H9 (cell line): ENCODE measurements around the gene PRG2. TPM values are rescaled to one million over a fixed set of nuclear protein-coding genes. Genes with fewer than 3 reads are reported as not detected.

Experiments
- DNase-seq: peaks from one replicate; pipeline ENCODE4 v3.0.0-alpha.2; 2017
- H2AFZ ChIP-seq: one replicate; pipeline ENCODE4 v1.6.1; 2013; ENCODE audit warnings: mild to moderate bottlenecking, low read length, control low read depth, moderate library complexity
- H2AK5ac ChIP-seq: 2 replicates; pipeline ENCODE4 v1.6.1; 2013; ENCODE audit warnings: low read length, control low read depth, mixed read lengths; ENCODE audit not compliant: insufficient read length
- H2BK120ac ChIP-seq: one replicate; pipeline ENCODE4 v1.6.1; 2013; ENCODE audit warnings: low read depth, mild to moderate bottlenecking, low read length, control low read depth, inconsistent platforms; ENCODE audit not compliant: poor library complexity, severe bottlenecking
- H2BK12ac ChIP-seq: 2 replicates; pipeline ENCODE4 v1.6.1; 2013; ENCODE audit warnings: low read length, control low read depth, mixed read lengths, low read depth; ENCODE audit not compliant: insufficient read length
- H2BK15ac ChIP-seq: 2 replicates; pipeline ENCODE4 v1.6.1; 2013; ENCODE audit warnings: low read depth, low read length, control low read depth
- H2BK20ac ChIP-seq: one replicate; pipeline ENCODE4 v1.6.1; 2013; ENCODE audit warnings: low read depth, mild to moderate bottlenecking, low read length, control low read depth, inconsistent platforms; ENCODE audit not compliant: poor library complexity, severe bottlenecking
- H2BK5ac ChIP-seq: 2 replicates; pipeline ENCODE4 v1.6.1; 2013; ENCODE audit warnings: low read length, control low read depth, mixed read lengths; ENCODE audit not compliant: insufficient read length
- H3K14ac ChIP-seq: 2 replicates; pipeline ENCODE4 v1.6.1; 2013; ENCODE audit warnings: low read length, control low read depth; ENCODE audit not compliant: insufficient read depth
- H3K18ac ChIP-seq: 2 replicates; pipeline ENCODE4 v1.6.1; 2013; ENCODE audit warnings: low read depth, mild to moderate bottlenecking, mixed read lengths, low read length, control low read depth; ENCODE audit not compliant: insufficient read length
- H3K23ac ChIP-seq: 2 replicates; pipeline ENCODE4 v1.6.1; 2013; ENCODE audit warnings: low read length, control low read depth, mixed read lengths, low read depth; ENCODE audit not compliant: insufficient read length
- H3K23me2 ChIP-seq: 2 replicates; pipeline ENCODE4 v1.6.1; 2013; ENCODE audit warnings: low read depth, mild to moderate bottlenecking, mixed read lengths, low read length, control low read depth; ENCODE audit not compliant: insufficient read length, poor library complexity, severe bottlenecking
- H3K27ac ChIP-seq: 2 replicates; pipeline ENCODE4 v1.5.1; 2013; ENCODE audit warnings: low read length, control low read depth, mixed read lengths, low read depth; ENCODE audit not compliant: insufficient read length
- H3K27me3 ChIP-seq: 2 replicates; pipeline ENCODE4 v1.6.1; 2013; ENCODE audit warnings: low read length, control low read depth, inconsistent platforms; ENCODE audit not compliant: insufficient read depth
- H3K4ac ChIP-seq: 2 replicates; pipeline ENCODE4 v1.6.1; 2013; ENCODE audit warnings: low read depth, mild to moderate bottlenecking, control low read depth, inconsistent platforms, low read length, moderate library complexity
- H3K4me1 ChIP-seq: 2 replicates; pipeline ENCODE4 v1.6.1; 2013; ENCODE audit warnings: low read length, control low read depth, inconsistent platforms; ENCODE audit not compliant: insufficient read depth
- H3K4me2 ChIP-seq: 2 replicates; pipeline ENCODE4 v1.6.1; 2013; ENCODE audit warnings: low read length, control low read depth, mixed read lengths; ENCODE audit not compliant: insufficient read length, insufficient read depth
- H3K56ac ChIP-seq: 2 replicates; pipeline ENCODE4 v1.6.1; 2013; ENCODE audit warnings: low read depth, mild to moderate bottlenecking, mixed read lengths, low read length, control low read depth; ENCODE audit not compliant: insufficient read length
- H3K79me1 ChIP-seq: 2 replicates; pipeline ENCODE4 v1.6.1; 2013; ENCODE audit warnings: low read depth, mild to moderate bottlenecking, moderate library complexity, low read length, control low read depth, inconsistent platforms; ENCODE audit not compliant: insufficient read depth, poor library complexity, severe bottlenecking
- H3K79me2 ChIP-seq: 2 replicates; pipeline ENCODE4 v1.6.1; 2013; ENCODE audit warnings: low read length, control low read depth, inconsistent platforms; ENCODE audit not compliant: insufficient read depth
- H3K9ac ChIP-seq: 2 replicates; pipeline ENCODE4 v1.6.1; 2013; ENCODE audit warnings: low read length, control low read depth, mixed read lengths; ENCODE audit not compliant: insufficient read length; ENCODE audit errors: extremely low read depth
- H3K9me3 ChIP-seq: one replicate; pipeline ENCODE4 v1.6.1; 2013; ENCODE audit warnings: low read depth, low read length, inconsistent platforms; ENCODE audit not compliant: control insufficient read depth
- H3T11ph ChIP-seq: one replicate; pipeline ENCODE4 v1.6.1; 2013; ENCODE audit warnings: mild to moderate bottlenecking, low read length, control low read depth, inconsistent platforms
- H4K20me1 ChIP-seq: one replicate; pipeline ENCODE4 v1.6.1; 2013; ENCODE audit not compliant: control insufficient read depth, insufficient read length, insufficient read depth
- H4K5ac ChIP-seq: 2 replicates; pipeline ENCODE4 v1.6.1; 2013; ENCODE audit warnings: low read depth, mild to moderate bottlenecking, mixed read lengths, low read length, control low read depth; ENCODE audit not compliant: insufficient read length
- H4K8ac ChIP-seq: replicated peaks from 2 replicates; pipeline ENCODE4 v1.6.1; 2013; ENCODE audit warnings: low read length, control low read depth, mixed read lengths, low read depth; ENCODE audit not compliant: insufficient read length
- H4K91ac ChIP-seq: 2 replicates; pipeline ENCODE4 v1.6.1; 2013; ENCODE audit warnings: low read depth, mild to moderate bottlenecking, moderate library complexity, mixed read lengths, low read length, control low read depth; ENCODE audit not compliant: insufficient read length
- H3K27ac Mint-ChIP-seq, 3 experiments: 2 replicates in 2 of 3; 3 replicates in 1 of 3; pipeline ENCODE4 v1.8.0; 2020 to 2021; ENCODE audit warnings: mixed read lengths in 3 of 3, mild to moderate bottlenecking in 1 of 3, moderate library complexity in 1 of 3
- H3K27me3 Mint-ChIP-seq: 2 replicates; pipeline ENCODE4 v1.8.0; 2021; ENCODE audit warnings: low read depth, mild to moderate bottlenecking, moderate library complexity, mixed read lengths
- H3K36me3 Mint-ChIP-seq, 3 experiments: 2 replicates in 2 of 3; 3 replicates in 1 of 3; pipeline ENCODE4 v1.8.0; 2020 to 2021; ENCODE audit warnings: low read depth in 3 of 3, mixed read lengths in 3 of 3; ENCODE audit not compliant: insufficient read depth in 1 of 3
- H3K4me1 Mint-ChIP-seq, 2 experiments: 2 replicates each; pipeline ENCODE4 v1.8.0; 2020; ENCODE audit warnings: mixed read lengths in 2 of 2
- H3K4me3 Mint-ChIP-seq, 2 experiments: 2 replicates in 1 of 2; 3 replicates in 1 of 2; pipeline ENCODE4 v1.8.0; 2020 to 2021; ENCODE audit warnings: mild to moderate bottlenecking in 2 of 2, mixed read lengths in 2 of 2, moderate library complexity in 1 of 2
- H3K9me3 Mint-ChIP-seq, 2 experiments: 2 replicates in 1 of 2; 3 replicates in 1 of 2; pipeline ENCODE4 v1.8.0; 2020; ENCODE audit warnings: mild to moderate bottlenecking in 2 of 2, mixed read lengths in 2 of 2, moderate library complexity in 1 of 2
- WGBS: extraction: QIAGEN DNeasy Blood & Tissue Kit; methylation state at CpG from one replicate; pipeline ENCODE4 v1.1.7; 2013; ENCODE audit warnings: missing lambda C conversion rate, low lambda C conversion rate, mixed read lengths; ENCODE audit not compliant: insufficient read length; ENCODE audit errors: extremely low coverage; 5-methylcytosine and 5-hydroxymethylcytosine counted together
- total RNA-seq: library from RNA; stranded (reverse); gene quantifications from 2 replicates; pipeline ENCODE4 v1.2.1, GENCODE V29; 2021
- TF ChIP-seq, protein P1 (sequence below): fragments of 200-600 bp; sonication (generic); conservative IDR thresholded peaks from 3 replicates; pipeline ENCODE4 v1.8.0; 2021; ENCODE audit warnings: antibody characterized with exemption, mild to moderate bottlenecking

Gene PRG2
- total RNA-seq, 1 experiment from 2014 or later: not detected

DNA sequence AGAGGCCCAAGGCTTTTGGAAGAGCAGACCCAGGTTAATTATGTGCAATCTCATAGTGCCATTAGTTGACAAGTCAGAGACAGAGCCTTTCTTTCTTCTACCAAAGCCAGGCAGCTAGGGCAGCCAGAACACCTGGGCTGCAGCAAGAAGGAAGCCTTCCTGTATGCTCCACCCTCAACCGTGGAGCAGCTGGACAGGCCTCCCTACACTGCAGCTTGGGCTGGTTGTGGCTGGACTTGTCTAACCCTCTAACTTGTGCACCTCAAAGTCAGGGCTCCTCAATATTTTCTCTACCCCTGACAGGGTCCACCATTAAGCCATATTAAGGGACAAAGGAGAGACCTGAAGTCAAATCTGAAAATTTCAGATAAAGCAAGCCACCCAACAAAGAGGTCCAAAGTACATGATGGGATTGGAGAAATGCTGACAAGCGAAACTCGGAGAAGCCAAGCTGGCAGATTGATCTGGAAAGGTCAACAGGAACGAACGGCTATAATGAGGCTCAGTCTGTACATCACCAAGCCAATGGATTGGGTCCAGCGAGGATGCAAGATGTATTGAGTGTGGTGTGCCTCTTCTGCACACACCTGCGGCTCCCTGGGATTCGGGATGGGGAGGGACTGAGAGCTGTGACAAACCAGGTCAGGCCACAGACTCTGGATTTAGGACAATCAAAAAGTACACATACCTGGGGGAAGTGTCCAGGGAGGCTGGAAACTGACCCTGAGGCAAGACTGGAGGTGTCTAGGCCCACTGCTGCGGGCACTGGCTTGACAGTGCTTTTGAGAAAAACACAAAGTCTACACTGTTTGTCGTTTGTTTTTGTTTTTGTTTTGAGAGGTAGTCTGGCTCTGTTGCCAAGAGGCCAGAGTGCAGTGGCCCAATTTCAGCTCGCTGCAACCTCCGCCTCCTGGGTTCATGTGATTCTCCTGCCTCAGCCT lies 48.2 kb upstream of the PRG2 start:
- no peak for DNase-seq
- H2BK5ac ChIP-seq: no peak overlapping the region
- no peak overlapping the region; a peak in 1 of 7 replicates for H3K27ac Mint-ChIP-seq
- H3K14ac ChIP-seq: no peak overlapping the region; the same call in 1 of the 2 replicates
- H4K91ac ChIP-seq: no peak overlapping the region
- H3K4ac ChIP-seq: no peak overlapping the region
- no peak overlapping the region for H3T11ph ChIP-seq
- H3K9ac ChIP-seq: no peak overlapping the region
- H3K4me3 Mint-ChIP-seq: no peak overlapping the region; a peak in 1 of 5 replicates
- TF ChIP-seq, protein P1, sequence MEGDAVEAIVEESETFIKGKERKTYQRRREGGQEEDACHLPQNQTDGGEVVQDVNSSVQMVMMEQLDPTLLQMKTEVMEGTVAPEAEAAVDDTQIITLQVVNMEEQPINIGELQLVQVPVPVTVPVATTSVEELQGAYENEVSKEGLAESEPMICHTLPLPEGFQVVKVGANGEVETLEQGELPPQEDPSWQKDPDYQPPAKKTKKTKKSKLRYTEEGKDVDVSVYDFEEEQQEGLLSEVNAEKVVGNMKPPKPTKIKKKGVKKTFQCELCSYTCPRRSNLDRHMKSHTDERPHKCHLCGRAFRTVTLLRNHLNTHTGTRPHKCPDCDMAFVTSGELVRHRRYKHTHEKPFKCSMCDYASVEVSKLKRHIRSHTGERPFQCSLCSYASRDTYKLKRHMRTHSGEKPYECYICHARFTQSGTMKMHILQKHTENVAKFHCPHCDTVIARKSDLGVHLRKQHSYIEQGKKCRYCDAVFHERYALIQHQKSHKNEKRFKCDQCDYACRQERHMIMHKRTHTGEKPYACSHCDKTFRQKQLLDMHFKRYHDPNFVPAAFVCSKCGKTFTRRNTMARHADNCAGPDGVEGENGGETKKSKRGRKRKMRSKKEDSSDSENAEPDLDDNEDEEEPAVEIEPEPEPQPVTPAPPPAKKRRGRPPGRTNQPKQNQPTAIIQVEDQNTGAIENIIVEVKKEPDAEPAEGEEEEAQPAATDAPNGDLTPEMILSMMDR: no peak
- no peaks in the 10 kb centered on the region for H3K9me3 ChIP-seq
- no peaks in the 10 kb centered on the region for H3K23me2 ChIP-seq
- H3K79me1 ChIP-seq: no peaks in the 10 kb centered on the region
- peaks cover 21% of the 10 kb centered on the region for H3K27me3 Mint-ChIP-seq
- no peak overlapping the region for H3K18ac ChIP-seq
- H2BK20ac ChIP-seq: no peak overlapping the region
- no peaks in the 10 kb centered on the region for H3K27me3 ChIP-seq
- no peak overlapping the region for H3K4me2 ChIP-seq
- H3K79me2 ChIP-seq: no peaks in the 10 kb centered on the region
- H2AK5ac ChIP-seq: no peak overlapping the region
- H2BK12ac ChIP-seq: no peak overlapping the region
- no peak overlapping the region for H2AFZ ChIP-seq
- no peak overlapping the region for H2BK120ac ChIP-seq
- no CpG with 5 or more reads among the region's 12 CpGs for WGBS
- no peaks in the 10 kb centered on the region for H3K36me3 Mint-ChIP-seq
- H3K27ac ChIP-seq: no peak overlapping the region
- no peak overlapping the region for H2BK15ac ChIP-seq
- no peak overlapping the region for H3K23ac ChIP-seq
- H3K4me1 ChIP-seq: no peaks in the 10 kb centered on the region
- H4K20me1 ChIP-seq: no peaks in the 10 kb centered on the region
- H4K5ac ChIP-seq: no peak overlapping the region
- no peaks in the 10 kb centered on the region for H3K4me1 Mint-ChIP-seq
- H3K56ac ChIP-seq: no peak overlapping the region
- H3K9me3 Mint-ChIP-seq: no peaks in the 10 kb centered on the region
- H4K8ac ChIP-seq: no peak overlapping the region
